Fibroblast of lung (primary cell): ENCODE measurements around the gene OIT3. TPM values are rescaled to one million over a fixed set of nuclear protein-coding genes. Genes with fewer than 3 reads are reported as not detected.

Experiments
- polyA plus RNA-seq, 2 donors: library from polyadenylated mRNA; depleted of rRNA in 1 of 2; stranded (reverse) in 1 of 2; unstranded in 1 of 2; fragments of >200 nt; gene quantifications; 2 replicates each; pipeline ENCODE4 v1.2.1, GENCODE V29; 2011 to 2012; ENCODE audit warnings: missing spikeins in 1 of 2
- total RNA-seq: library from RNA; depleted of rRNA; stranded (reverse); fragments of >200 nt; gene quantifications from 2 replicates; pipeline ENCODE4 v1.2.1, GENCODE V29; 2014

Gene OIT3
- total and polyA plus RNA-seq, 2 donors (not counting 1 experiment from before 2014, with no cell fraction given), result under 0.01 to 0.02 TPM

Other genes starting within 250 kb of the OIT3 start
- 20.0 and 40.5 TPM in 2 replicates for gene MCU, start 201.6 kb upstream of the OIT3 start, total RNA-seq
- 63.2 and 77.1 TPM in 2 replicates for gene MCU, start 201.6 kb upstream of the OIT3 start, polyA plus RNA-seq
- gene PLA2G12B, start 61.1 kb downstream of the OIT3 start, total RNA-seq, result not detected in 2 replicates
- gene PLA2G12B, start 61.1 kb downstream of the OIT3 start, polyA plus RNA-seq, result not detected in 2 replicates
- 147 and 179 TPM in 2 replicates for gene P4HA1, start 203.1 kb downstream of the OIT3 start, total RNA-seq
- 89.1 and 226 TPM in 2 replicates for gene P4HA1, start 203.1 kb downstream of the OIT3 start, polyA plus RNA-seq
- 2.1 and 2.6 TPM in 2 replicates for gene NUDT13, start 216.7 kb downstream of the OIT3 start, total RNA-seq
- gene NUDT13, start 216.7 kb downstream of the OIT3 start, polyA plus RNA-seq, result 1.3 and 1.8 TPM in 2 replicates